ENCODE data around the gene PRR16.
"Not testable (repeated sequence)": the region's sequence is repeated elsewhere in the genome, so short reads cannot be mapped to it uniquely, and the experiment has no call there.

The PRR16 gene

GRCh38 chr5:120463991-120464626 lies at the start of gene PRR16:
Gene PRR16, plus strand, starts transcription at chr5:120464300.
- peak; percentile 41 for DNase-seq

GRCh38 chr5:120415985-120416384 lies 48.1 kb upstream of the PRR16 start:
- DNase-seq = no peak

- DNase-seq = no peak
Measured at GRCh38 chr5:120419127-120419526, 45.0 kb upstream of the PRR16 start.

- not testable (repeated sequence) for DNase-seq
Measured at GRCh38 chr5:120426633-120427275, 37.3 kb upstream of the PRR16 start.

- no peak for DNase-seq
Measured at GRCh38 chr5:120430572-120430971, 33.5 kb upstream of the PRR16 start.

- DNase-seq = no peak
Measured at GRCh38 chr5:120432861-120433260, 31.2 kb upstream of the PRR16 start.

GRCh38 chr5:120435129-120435528 lies 29.0 kb upstream of the PRR16 start:
- no peak for DNase-seq

GRCh38 chr5:120436996-120437395 lies 27.1 kb upstream of the PRR16 start:
- DNase-seq = no peak

- no peak for DNase-seq
Measured at GRCh38 chr5:120442694-120443093, 21.4 kb upstream of the PRR16 start.

- DNase-seq = no peak
Measured at GRCh38 chr5:120443607-120444006, 20.5 kb upstream of the PRR16 start.

- DNase-seq = no peak
Measured at GRCh38 chr5:120446068-120446492, 18.0 kb upstream of the PRR16 start.

GRCh38 chr5:120446901-120447300 lies 17.2 kb upstream of the PRR16 start:
- no peak for DNase-seq

GRCh38 chr5:120447706-120448239 lies 16.3 kb upstream of the PRR16 start:
- DNase-seq = no peak

GRCh38 chr5:120449501-120449900 lies 14.6 kb upstream of the PRR16 start:
- DNase-seq = no peak

- no peak for DNase-seq
Measured at GRCh38 chr5:120450910-120451309, 13.2 kb upstream of the PRR16 start.

- no peak for DNase-seq
Measured at GRCh38 chr5:120451445-120451844, 12.7 kb upstream of the PRR16 start.

GRCh38 chr5:120452471-120452870 lies 11.6 kb upstream of the PRR16 start:
- DNase-seq = no peak

- no peak for DNase-seq
Measured at GRCh38 chr5:120454094-120454798, 9.9 kb upstream of the PRR16 start.

- DNase-seq = peak; percentile 15
Measured at GRCh38 chr5:120456006-120456405, 8.1 kb upstream of the PRR16 start.

GRCh38 chr5:120457839-120458507 lies 6.1 kb upstream of the PRR16 start:
- no peak for DNase-seq

- DNase-seq = not testable (repeated sequence)
Measured at GRCh38 chr5:120458508-120458847, 5.6 kb upstream of the PRR16 start.

GRCh38 chr5:120461251-120461650 lies 2.8 kb upstream of the PRR16 start:
- no peak for DNase-seq

GRCh38 chr5:120463006-120463680 lies 957 bp upstream of the PRR16 start:
- no peak for DNase-seq

Data from NCI-H1105 treated with DMSO at 0.1 percent for 48 hours (cell line).